Osteoblast (primary cell): ENCODE results near the gene PCDHB13. TPM values are rescaled to one million over a fixed set of nuclear protein-coding genes. Genes with fewer than 3 reads are reported as not detected.
"Not testable (repeated sequence)": the region's sequence is repeated elsewhere in the genome, so short reads cannot be mapped to it uniquely, and the experiment has no call there.

Experiments
- DNase-seq: peaks from one replicate; pipeline ENCODE4 v3.0.0; 2011; ENCODE audit warnings: low spot score, mixed read lengths; ENCODE audit not compliant: insufficient read length; ENCODE audit errors: missing footprints
- H2AFZ ChIP-seq: 2 replicates; pipeline ENCODE4 v1.6.0; 2011; ENCODE audit warnings: mild to moderate bottlenecking, low read length
- H3K27ac ChIP-seq: 2 replicates; pipeline ENCODE4 v1.5.1; 2011; ENCODE audit warnings: mild to moderate bottlenecking, low read depth, low read length, moderate library complexity
- H3K27me3 ChIP-seq: 2 replicates; pipeline ENCODE4 v1.6.0; 2012; ENCODE audit warnings: mild to moderate bottlenecking, control low read depth, inconsistent platforms, low read length, moderate library complexity; ENCODE audit not compliant: insufficient read depth
- H3K36me3 ChIP-seq: 2 replicates; pipeline ENCODE4 v1.5.1; 2011; ENCODE audit warnings: mild to moderate bottlenecking, low read length, control low read depth, moderate library complexity; ENCODE audit not compliant: insufficient read depth
- H3K4me1 ChIP-seq: 2 replicates; pipeline ENCODE4 v1.5.1; 2011; ENCODE audit warnings: mild to moderate bottlenecking, low read length, control low read depth, moderate library complexity; ENCODE audit not compliant: insufficient read depth
- H3K4me2 ChIP-seq: 2 replicates; pipeline ENCODE4 v1.6.0; 2011; ENCODE audit warnings: mild to moderate bottlenecking, low read length; ENCODE audit not compliant: insufficient read depth
- H3K4me3 ChIP-seq: fragments of 200-600 bp; sonication (generic); 3 replicates; pipeline ENCODE4 v1.5.1; 2012; ENCODE audit warnings: mild to moderate bottlenecking, low read length, inconsistent platforms; ENCODE audit not compliant: insufficient read depth
- H3K79me2 ChIP-seq: 2 replicates; pipeline ENCODE4 v1.6.0; 2012; ENCODE audit warnings: mild to moderate bottlenecking, low read length, control low read depth, inconsistent platforms; ENCODE audit not compliant: insufficient read depth
- H3K9me3 ChIP-seq: 2 replicates; pipeline ENCODE4 v1.5.1; 2011; ENCODE audit warnings: low read depth, low read length, control low read depth
- H4K20me1 ChIP-seq: 2 replicates; pipeline ENCODE4 v1.6.0; 2012; ENCODE audit warnings: mild to moderate bottlenecking, low read length, control low read depth; ENCODE audit not compliant: insufficient read depth
- CTCF ChIP-seq: IDR thresholded peaks from 2 replicates; pipeline ENCODE4 v1.5.1; 2011; ENCODE audit warnings: mild to moderate bottlenecking, low read depth, low read length, moderate library complexity; ENCODE audit errors: extremely low read depth
- total RNA-seq: library from RNA; depleted of rRNA; stranded (reverse); fragments of >200 nt; gene quantifications from 2 replicates; pipeline ENCODE4 v1.2.3, GENCODE V29; 2012

Gene PCDHB13
- total RNA-seq, 1 donor: 2.2 TPM

DNA sequence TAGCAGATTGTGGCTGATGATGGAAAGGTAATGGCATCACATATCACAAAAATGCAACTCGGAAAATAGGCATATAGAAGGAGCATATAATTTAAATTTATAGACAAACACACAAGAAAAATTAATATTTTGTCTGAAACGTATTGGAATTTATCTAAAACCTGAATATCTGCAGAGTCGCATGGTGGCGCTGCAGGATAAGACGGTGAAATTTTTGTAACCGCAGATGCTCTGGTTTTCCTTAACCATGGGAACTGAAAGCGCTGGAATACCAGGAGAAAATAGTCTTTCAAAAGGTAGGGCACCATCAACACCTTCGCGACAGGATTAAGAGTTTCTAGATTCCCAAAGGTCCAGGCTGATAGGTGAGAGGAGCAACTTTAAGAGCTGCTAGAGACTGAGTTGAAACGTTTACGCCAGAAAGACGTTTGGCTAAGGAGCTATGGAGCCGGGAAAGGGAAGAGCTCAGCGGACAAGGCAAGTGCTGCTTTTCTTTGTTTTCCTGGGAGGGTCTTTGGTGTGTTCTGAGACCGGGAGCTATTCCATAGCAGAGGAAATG, 20.5 kb downstream of the PCDHB13 start:
- Histone ChIP-seq H3K4me3 (peak overlapping the region; percentile 48), H3K36me3 (no peaks in the 10 kb centered on the region), H3K9me3 (peaks cover 4% of the 10 kb centered on the region), H2AFZ (no peak overlapping the region), H3K27ac (no peak overlapping the region), H3K79me2 (no peaks in the 10 kb centered on the region), H3K4me2 (peak overlapping the region; percentile 16), H3K27me3 (no peaks in the 10 kb centered on the region), H4K20me1 (no peaks in the 10 kb centered on the region), H3K4me1 (no peaks in the 10 kb centered on the region)
- peak; percentile 35 for TF ChIP-seq CTCF
- no peak for DNase-seq

GRCh38 chr5:141235922-141236321, 22.2 kb downstream of the PCDHB13 start:
- not testable (repeated sequence) for H3K36me3 ChIP-seq, H3K4me1 ChIP-seq, H3K9me3 ChIP-seq, H3K4me2 ChIP-seq, H3K79me2 ChIP-seq, H3K4me3 ChIP-seq, DNase-seq, H2AFZ ChIP-seq, H3K27ac ChIP-seq, H4K20me1 ChIP-seq, H3K27me3 ChIP-seq

DNA sequence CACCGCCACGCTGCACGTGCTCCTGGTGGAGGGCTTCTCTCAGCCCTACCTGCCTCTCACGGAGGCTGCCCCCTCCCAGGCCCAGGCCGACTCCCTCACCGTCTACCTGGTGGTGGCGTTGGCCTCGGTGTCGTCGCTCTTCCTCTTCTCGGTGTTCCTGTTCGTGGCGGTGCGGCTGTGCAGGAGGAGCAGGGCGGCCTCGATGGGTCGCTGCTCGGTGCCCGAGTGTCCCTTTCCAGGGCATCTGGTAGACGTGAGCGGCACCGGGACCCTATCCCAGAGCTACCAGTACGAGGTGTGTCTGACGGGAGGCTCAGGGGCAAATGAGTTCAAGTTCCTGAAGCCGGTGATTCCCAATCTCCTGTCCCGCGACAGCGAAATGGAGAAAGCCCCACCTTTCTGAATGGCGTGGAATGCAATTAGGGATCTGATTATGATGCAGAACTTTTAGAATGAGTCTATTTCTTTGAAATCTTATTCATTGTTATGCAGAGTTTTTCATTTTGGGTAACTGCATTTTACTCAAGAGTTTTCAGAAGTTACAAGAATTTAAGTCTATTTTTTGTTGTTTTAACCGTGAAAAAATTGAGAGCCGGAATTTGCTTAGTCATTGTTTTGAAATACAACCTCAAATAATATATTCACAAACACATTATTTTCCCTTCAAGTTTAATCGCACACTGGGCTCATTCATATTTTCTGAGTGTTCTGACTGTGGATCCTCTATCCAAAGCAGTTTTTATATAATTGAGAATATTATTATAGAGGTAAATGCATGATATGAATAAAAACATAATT, 23.0 kb downstream of the PCDHB13 start:
- Histone ChIP-seq H3K4me1 (no peaks in the 10 kb centered on the region), H3K4me3 (no peak overlapping the region), H3K36me3 (no peaks in the 10 kb centered on the region), H3K9me3 (peaks cover 6% of the 10 kb centered on the region), H3K27ac (no peak overlapping the region), H3K79me2 (no peaks in the 10 kb centered on the region), H3K27me3 (no peaks in the 10 kb centered on the region), H2AFZ (no peak overlapping the region), H3K4me2 (no peak overlapping the region), H4K20me1 (no peaks in the 10 kb centered on the region)
- no peak for DNase-seq
- no peak for TF ChIP-seq CTCF

DNA sequence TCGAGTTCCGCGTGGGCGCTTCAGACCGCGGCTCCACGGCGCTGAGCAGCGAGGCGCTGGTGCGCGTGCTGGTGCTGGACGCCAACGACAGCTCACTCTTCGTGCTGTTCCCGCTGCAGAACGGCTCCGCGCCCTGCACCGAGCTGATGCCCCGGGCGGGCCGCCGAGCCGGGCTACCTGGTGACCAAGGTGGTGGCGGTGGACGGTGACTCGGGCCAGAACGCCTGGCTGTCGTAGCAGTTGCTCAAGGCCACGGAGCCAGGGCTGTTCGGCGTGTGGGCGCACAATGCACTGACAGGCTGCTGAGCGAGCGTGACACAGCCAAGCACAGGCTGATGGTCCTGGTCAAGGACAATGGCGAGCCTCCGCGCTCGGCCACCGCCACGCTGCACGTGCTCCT, 27.8 kb downstream of the PCDHB13 start:
- H3K27ac ChIP-seq: no peak overlapping the region
- H3K27me3 ChIP-seq: no peaks in the 10 kb centered on the region
- peaks cover 11% of the 10 kb centered on the region for H3K9me3 ChIP-seq
- no peak overlapping the region for H2AFZ ChIP-seq
- H3K79me2 ChIP-seq: no peaks in the 10 kb centered on the region
- DNase-seq: no peak
- H3K36me3 ChIP-seq: no peaks in the 10 kb centered on the region
- no peaks in the 10 kb centered on the region for H3K4me1 ChIP-seq
- no peaks in the 10 kb centered on the region for H4K20me1 ChIP-seq
- no peak for TF ChIP-seq CTCF
- H3K4me2 ChIP-seq: no peak overlapping the region
- H3K4me3 ChIP-seq: no peak overlapping the region
